Caco-2 (cell line): ENCODE measurements around the gene NAT9. TPM values are rescaled to one million over a fixed set of nuclear protein-coding genes. Genes with fewer than 3 reads are reported as not detected.

Experiments used
- BruUV-seq: library from RNA; stranded (reverse); fragments of 400-500 nt; replicated peaks from 2 replicates; lab custom pipeline; 2021; lab: Mats Ljungman, UMichigan
- CTCF ChIA-PET: fragments of 300-600 bp; sonication (Branson Sonifier 250); formaldehyde crosslinking; loops from one replicate; lab custom pipeline; 2022; ENCODE audit warnings: antibody characterized with exemption; lab: Charles Lee
- POLR2A ChIA-PET: fragments of 300-600 bp; sonication (Branson Sonifier 250); formaldehyde crosslinking; loops from one replicate; lab custom pipeline; 2022; ENCODE audit warnings: antibody characterized with exemption; lab: Charles Lee
- DNase-seq, 2 experiments: peaks; one replicate each; pipeline versions ENCODE4 v3.0.0 to v3.0.0-alpha.2; 2020 to 2022
- H3K27me3 ChIP-seq: replicated peaks from 2 replicates; pipeline ENCODE4 v1.6.0; 2011; ENCODE audit warnings: low read length; ENCODE audit not compliant: control insufficient read depth, insufficient read depth
- H3K36me3 ChIP-seq: 2 replicates; pipeline ENCODE4 v1.5.1; 2011; ENCODE audit warnings: low read length; ENCODE audit not compliant: control insufficient read depth, insufficient read depth
- H3K4me1 ChIP-seq: fragments of 250-450 bp; sonication (Bioruptor Pico); 2 replicates; pipeline ENCODE4 v1.5.1; 2020; ENCODE audit warnings: mild to moderate bottlenecking
- H3K4me3 ChIP-seq: 2 replicates; pipeline ENCODE4 v1.5.1; 2011; ENCODE audit warnings: low read depth, mild to moderate bottlenecking, control low read depth, low read length
- H3K9me3 ChIP-seq: fragments of 250-450 bp; sonication (Bioruptor Pico); 2 replicates; pipeline ENCODE4 v1.5.1; 2020; ENCODE audit warnings: mild to moderate bottlenecking, moderate library complexity
- H3K27ac Mint-ChIP-seq: one replicate; pipeline ENCODE4 v1.8.0; 2022; ENCODE audit warnings: mixed read lengths; ENCODE audit not compliant: unreplicated experiment
- H3K27me3 Mint-ChIP-seq: one replicate; pipeline ENCODE4 v1.8.0; 2022; ENCODE audit warnings: mixed read lengths; ENCODE audit not compliant: insufficient read depth, unreplicated experiment
- H3K36me3 Mint-ChIP-seq: one replicate; pipeline ENCODE4 v1.8.0; 2022; ENCODE audit warnings: mild to moderate bottlenecking, mixed read lengths; ENCODE audit not compliant: insufficient read depth, unreplicated experiment
- H3K4me1 Mint-ChIP-seq: one replicate; pipeline ENCODE4 v1.8.0; 2022; ENCODE audit warnings: low read depth, mixed read lengths; ENCODE audit not compliant: unreplicated experiment
- H3K4me3 Mint-ChIP-seq: one replicate; pipeline ENCODE4 v1.8.0; 2022; ENCODE audit warnings: mild to moderate bottlenecking, moderate library complexity, mixed read lengths; ENCODE audit not compliant: unreplicated experiment
- H3K9me3 Mint-ChIP-seq: one replicate; pipeline ENCODE4 v1.8.0; 2022; ENCODE audit warnings: mixed read lengths; ENCODE audit not compliant: unreplicated experiment
- intact Hi-C: fragments of 100-400 bp; cut with micrococcal nuclease; formaldehyde crosslinking; loops from one replicate; pipeline ENCODE4 v1.10.0; 2022; ENCODE audit not compliant: unreplicated experiment
- total RNA-seq: library from RNA; stranded (reverse); gene quantifications from 2 replicates; pipeline ENCODE4 v1.2.3, GENCODE V29; 2022
- TF ChIP-seq, protein P1 (sequence below), 2 experiments: fragments of 200-600 bp in 1 of 2; IDR thresholded peaks; 1 replicate in 1 of 2; 2 replicates in 1 of 2; pipeline versions ENCODE4 v1.5.1 to v1.8.0; 2011 to 2022; ENCODE audit warnings: antibody characterized with exemption in 1 of 2, control low read depth in 1 of 2, inconsistent platforms in 1 of 2, low read depth in 1 of 2, low read length in 1 of 2, mild to moderate bottlenecking in 1 of 2, moderate library complexity in 1 of 2; ENCODE audit not compliant: insufficient read depth in 1 of 2, severe bottlenecking in 1 of 2, unreplicated experiment in 1 of 2

The NAT9 gene
- total RNA-seq, 1 experiment from 2014 or later = 84.5 TPM

DNA sequence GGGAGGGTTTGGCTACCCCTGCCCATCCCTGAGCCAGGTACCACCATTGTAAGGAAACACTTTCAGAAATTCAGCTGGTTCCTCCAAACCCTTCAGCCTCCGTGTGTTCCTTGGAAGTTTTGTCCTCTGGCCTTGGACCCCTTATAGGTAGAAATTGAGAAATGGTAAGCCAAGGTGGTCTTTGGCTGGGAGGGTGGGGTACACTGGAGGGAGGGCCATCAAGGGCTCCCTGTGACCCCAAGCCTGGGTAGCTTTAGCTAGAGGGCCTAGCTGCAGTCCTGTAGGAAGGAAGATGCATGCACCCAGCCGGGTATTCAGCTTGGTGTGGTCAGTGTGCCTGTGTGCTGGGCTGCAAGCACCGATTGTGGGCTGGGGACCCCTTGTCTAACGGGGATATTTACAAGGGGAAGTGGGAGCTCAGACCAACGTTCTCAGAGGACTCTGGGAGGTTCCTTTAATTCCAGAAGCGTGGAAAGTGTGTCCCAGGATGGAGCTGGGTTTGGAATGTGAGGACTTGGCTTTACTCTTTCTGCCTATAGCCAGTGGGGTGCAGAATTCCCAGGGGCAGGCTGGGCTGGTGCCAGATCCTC, 6.8 kb downstream of the NAT9 start:
- no peak overlapping the region for H3K4me3 Mint-ChIP-seq
- H3K9me3 Mint-ChIP-seq = no peaks in the 10 kb centered on the region
- H3K4me3 ChIP-seq = no peak overlapping the region
- H3K9me3 ChIP-seq = no peaks in the 10 kb centered on the region
- intact Hi-C loops = no loop called here
- DNase-seq = no peak
- H3K36me3 Mint-ChIP-seq = peaks cover 94% of the 10 kb centered on the region
- CTCF ChIA-PET = interaction anchor here (2.6 to 4.4 kb wide), 4 partner anchors 9 to 32 kb away, joined by 25 to 76 read pairs (median 28); partner anchors contain the start of gene RAB37
- no peaks in the 10 kb centered on the region for H3K27me3 Mint-ChIP-seq
- no TSS peak for BruUV-seq
- no peaks in the 10 kb centered on the region for H3K27me3 ChIP-seq
- H3K27ac Mint-ChIP-seq = peak overlapping the region; percentile 83
- H3K4me1 ChIP-seq = peaks cover 64% of the 10 kb centered on the region
- H3K4me1 Mint-ChIP-seq = peaks cover 51% of the 10 kb centered on the region
- POLR2A ChIA-PET = interaction anchor here (2.0 kb wide), 1 partner anchor 33 kb away, joined by 5 read pairs; the partner anchor contains the start of gene RAB37
- TF ChIP-seq, protein P1, sequence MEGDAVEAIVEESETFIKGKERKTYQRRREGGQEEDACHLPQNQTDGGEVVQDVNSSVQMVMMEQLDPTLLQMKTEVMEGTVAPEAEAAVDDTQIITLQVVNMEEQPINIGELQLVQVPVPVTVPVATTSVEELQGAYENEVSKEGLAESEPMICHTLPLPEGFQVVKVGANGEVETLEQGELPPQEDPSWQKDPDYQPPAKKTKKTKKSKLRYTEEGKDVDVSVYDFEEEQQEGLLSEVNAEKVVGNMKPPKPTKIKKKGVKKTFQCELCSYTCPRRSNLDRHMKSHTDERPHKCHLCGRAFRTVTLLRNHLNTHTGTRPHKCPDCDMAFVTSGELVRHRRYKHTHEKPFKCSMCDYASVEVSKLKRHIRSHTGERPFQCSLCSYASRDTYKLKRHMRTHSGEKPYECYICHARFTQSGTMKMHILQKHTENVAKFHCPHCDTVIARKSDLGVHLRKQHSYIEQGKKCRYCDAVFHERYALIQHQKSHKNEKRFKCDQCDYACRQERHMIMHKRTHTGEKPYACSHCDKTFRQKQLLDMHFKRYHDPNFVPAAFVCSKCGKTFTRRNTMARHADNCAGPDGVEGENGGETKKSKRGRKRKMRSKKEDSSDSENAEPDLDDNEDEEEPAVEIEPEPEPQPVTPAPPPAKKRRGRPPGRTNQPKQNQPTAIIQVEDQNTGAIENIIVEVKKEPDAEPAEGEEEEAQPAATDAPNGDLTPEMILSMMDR (IDR thresholded peaks at IDR 0.05; ENCODE audit: insufficient read depth in 1 of 2, low read depth in 1 of 2, low read length in 1 of 2, severe bottlenecking in 1 of 2, unreplicated experiment in 1 of 2) = no peak
- H3K36me3 ChIP-seq = peaks cover 18% of the 10 kb centered on the region

DNA sequence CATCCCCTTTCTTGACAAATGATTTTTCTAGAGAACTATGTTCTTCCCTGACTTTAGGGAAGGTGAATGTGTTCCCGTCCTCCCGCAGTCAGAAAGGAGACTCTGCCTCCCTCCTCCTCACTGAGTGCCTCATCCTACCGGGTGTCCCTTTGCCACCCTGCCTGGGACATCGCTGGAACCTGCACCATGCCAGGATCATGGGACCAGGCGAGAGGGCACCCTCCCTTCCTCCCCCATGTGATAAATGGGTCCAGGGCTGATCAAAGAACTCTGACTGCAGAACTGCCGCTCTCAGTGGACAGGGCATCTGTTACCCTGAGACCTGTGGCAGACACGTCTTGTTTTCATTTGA, 7.4 kb downstream of the NAT9 start:
- H3K4me1 Mint-ChIP-seq = peaks cover 46% of the 10 kb centered on the region
- BruUV-seq = TSS peak; percentile 54
- intact Hi-C loops = no loop called here
- peak overlapping the region; percentile 5 for H3K4me3 Mint-ChIP-seq
- H3K27me3 Mint-ChIP-seq = no peaks in the 10 kb centered on the region
- peak overlapping the region; percentile 83 for H3K27ac Mint-ChIP-seq
- TF ChIP-seq, protein P1 (IDR thresholded peaks at IDR 0.05; ENCODE audit: insufficient read depth in 1 of 2, low read depth in 1 of 2, low read length in 1 of 2, severe bottlenecking in 1 of 2, unreplicated experiment in 1 of 2) = no peak
- no peak for DNase-seq
- no peaks in the 10 kb centered on the region for H3K9me3 Mint-ChIP-seq
- POLR2A ChIA-PET = no interaction called here
- Histone ChIP-seq H3K4me1 (peaks cover 63% of the 10 kb centered on the region), H3K4me3 (no peak overlapping the region), H3K27me3 (no peaks in the 10 kb centered on the region), H3K36me3 (peaks cover 18% of the 10 kb centered on the region), H3K9me3 (no peaks in the 10 kb centered on the region)
- CTCF ChIA-PET = interaction anchor here (2.7 to 4.4 kb wide), 3 partner anchors 9 to 23 kb away, joined by 25 to 76 read pairs (median 30); no protein-coding TSS in a partner anchor
- peaks cover 94% of the 10 kb centered on the region for H3K36me3 Mint-ChIP-seq

DNA sequence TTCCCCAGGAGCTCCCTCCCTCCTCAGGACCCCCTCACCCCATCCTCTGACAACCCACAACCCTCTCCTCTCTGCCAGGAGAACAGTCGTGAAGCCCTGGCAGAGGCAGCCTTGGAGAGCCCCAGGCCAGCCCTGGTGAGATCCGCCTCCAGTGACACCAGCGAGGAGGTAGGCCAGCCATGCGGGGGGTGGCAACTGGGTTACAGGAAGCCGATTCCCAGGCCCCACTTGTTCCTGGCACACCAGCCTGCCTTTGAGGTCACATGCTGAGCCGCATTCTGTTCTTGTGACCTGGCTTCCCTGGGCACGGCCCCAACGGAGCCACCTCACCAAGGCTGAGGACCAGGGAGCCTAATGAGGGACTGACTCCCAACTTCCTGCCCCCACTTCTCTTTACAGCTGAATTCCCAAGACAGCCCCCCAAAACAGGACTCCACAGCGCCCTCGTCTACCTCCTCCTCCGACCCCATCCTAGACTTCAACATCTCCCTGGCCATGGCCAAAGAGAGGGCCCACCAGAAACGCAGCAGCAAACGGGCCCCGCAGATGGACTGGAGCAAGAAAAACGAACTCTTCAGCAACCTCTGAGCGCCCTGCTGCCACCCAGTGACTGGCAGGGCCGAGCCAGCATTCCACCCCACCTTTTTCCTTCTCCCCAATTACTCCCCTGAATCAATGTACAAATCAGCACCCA, 7.9 kb downstream of the NAT9 start:
- Histone ChIP-seq H3K36me3 (peaks cover 18% of the 10 kb centered on the region), H3K4me1 (peaks cover 63% of the 10 kb centered on the region), H3K27me3 (no peaks in the 10 kb centered on the region), H3K4me3 (no peak overlapping the region), H3K9me3 (no peaks in the 10 kb centered on the region)
- no peaks in the 10 kb centered on the region for H3K9me3 Mint-ChIP-seq
- ChIA-PET CTCF (interaction anchor here (0.6 to 4.4 kb wide), 2 partner anchors 22 to 111 kb away, joined by 3 to 76 read pairs; no protein-coding TSS in a partner anchor), POLR2A (no interaction called here)
- no peak for DNase-seq
- TF ChIP-seq, protein P1 (IDR thresholded peaks at IDR 0.05; ENCODE audit: insufficient read depth in 1 of 2, low read depth in 1 of 2, low read length in 1 of 2, severe bottlenecking in 1 of 2, unreplicated experiment in 1 of 2) = no peak
- intact Hi-C loops = no loop called here
- H3K4me3 Mint-ChIP-seq = peak overlapping the region; percentile 5
- H3K4me1 Mint-ChIP-seq = peaks cover 42% of the 10 kb centered on the region
- peaks cover 91% of the 10 kb centered on the region for H3K36me3 Mint-ChIP-seq
- BruUV-seq = no TSS peak
- peak overlapping the region; percentile 83 for H3K27ac Mint-ChIP-seq
- H3K27me3 Mint-ChIP-seq = no peaks in the 10 kb centered on the region
